ENCODE measurements around the gene PMFBP1.
A peak's percentile ranks its signal among the peaks of the same experiment; 100 is the strongest.

The PMFBP1 gene

GRCh38 chr16:72188541-72188940, 16.6 kb upstream of the PMFBP1 start:
- no peak for DNase-seq (ENCODE audit: low read depth)

GRCh38 chr16:72187551-72187950, 15.6 kb upstream of the PMFBP1 start:
- no peak for DNase-seq (ENCODE audit: low read depth)

- no peak for DNase-seq (ENCODE audit: low read depth)
Measured at GRCh38 chr16:72182976-72183375, 11.0 kb upstream of the PMFBP1 start.

GRCh38 chr16:72179204-72179970, 7.4 kb upstream of the PMFBP1 start:
- no peak for DNase-seq (ENCODE audit: low read depth)

GRCh38 chr16:72174726-72175125, 2.8 kb upstream of the PMFBP1 start:
- no peak for DNase-seq (ENCODE audit: low read depth)

- no peak for DNase-seq (ENCODE audit: low read depth)
Measured at GRCh38 chr16:72173997-72174396, 2.0 kb upstream of the PMFBP1 start.

- no peak for DNase-seq (ENCODE audit: low read depth)
Measured at GRCh38 chr16:72171236-72171635, 719 bp downstream of the PMFBP1 start.

- no peak for DNase-seq (ENCODE audit: low read depth)
Measured at GRCh38 chr16:72169708-72170107, 2.2 kb downstream of the PMFBP1 start.

- DNase-seq (ENCODE audit: low read depth): no peak
Measured at GRCh38 chr16:72168365-72168764, 3.6 kb downstream of the PMFBP1 start.

GRCh38 chr16:72166954-72167561, 4.9 kb downstream of the PMFBP1 start:
- DNase-seq (ENCODE audit: low read depth): no peak

GRCh38 chr16:72166151-72166550, 5.8 kb downstream of the PMFBP1 start:
- DNase-seq (ENCODE audit: low read depth): no peak

GRCh38 chr16:72164691-72165090, 7.3 kb downstream of the PMFBP1 start:
- no peak for DNase-seq (ENCODE audit: low read depth)

- no peak for DNase-seq (ENCODE audit: low read depth)
Measured at GRCh38 chr16:72162105-72162692, 9.8 kb downstream of the PMFBP1 start.

- DNase-seq (ENCODE audit: low read depth): no peak
Measured at GRCh38 chr16:72159801-72160200, 12.2 kb downstream of the PMFBP1 start.

- DNase-seq (ENCODE audit: low read depth): no peak
Measured at GRCh38 chr16:72159386-72159785, 12.6 kb downstream of the PMFBP1 start.

GRCh38 chr16:72149676-72150464, 22.1 kb downstream of the PMFBP1 start:
- DNase-seq (ENCODE audit: low read depth): no peak

- DNase-seq (ENCODE audit: low read depth): peak; percentile 68
Measured at GRCh38 chr16:72142476-72142875, 29.5 kb downstream of the PMFBP1 start.

- no peak for DNase-seq (ENCODE audit: low read depth)
Measured at GRCh38 chr16:72139908-72140307, 32.0 kb downstream of the PMFBP1 start.

- DNase-seq (ENCODE audit: low read depth): no peak
Measured at GRCh38 chr16:72138064-72138572, 33.8 kb downstream of the PMFBP1 start.

- no peak for DNase-seq (ENCODE audit: low read depth)
Measured at GRCh38 chr16:72137380-72138063, 34.4 kb downstream of the PMFBP1 start.

GRCh38 chr16:72134507-72134906, 37.4 kb downstream of the PMFBP1 start:
- DNase-seq (ENCODE audit: low read depth): no peak

- DNase-seq (ENCODE audit: low read depth): no peak
Measured at GRCh38 chr16:72132726-72133125, 39.2 kb downstream of the PMFBP1 start.

Data from fibroblast of gingiva (primary cell).